Measurements from ENCODE around the gene INPP1. TPM values are rescaled to one million over a fixed set of nuclear protein-coding genes. Genes with fewer than 3 reads are reported as not detected.

The INPP1 gene
- total and polyA plus RNA-seq, 2 of the 8 experiments (the other 6 are each of a cell fraction or from before 2014, with no cell fraction given), result 0.88 to 3.0 TPM

DNA sequence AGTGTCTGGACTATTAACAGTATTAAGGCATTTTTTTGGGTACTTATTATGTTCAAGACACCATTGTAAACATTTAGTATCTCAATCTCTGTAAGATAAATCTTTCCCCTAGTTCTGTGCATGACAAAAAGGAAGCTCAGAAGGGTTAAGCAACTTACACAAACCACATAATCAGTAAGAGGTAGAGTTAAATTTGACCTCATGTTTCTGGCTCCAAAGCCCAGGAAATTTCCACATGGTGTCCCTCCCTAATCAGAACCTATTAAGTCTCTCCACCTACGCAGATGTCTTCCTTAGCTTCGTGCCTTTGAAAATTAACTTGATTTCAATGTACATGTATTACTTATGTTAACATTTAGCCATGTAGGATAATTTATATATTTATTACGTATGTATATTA lies 66.8 kb downstream of the INPP1 start (continued):
- TF ChIP-seq CEBPB (IDR thresholded peaks at IDR 0.05; ENCODE audit: low read depth, low read length) (no peak), KDM1A (IDR thresholded peaks at IDR 0.05; ENCODE audit: borderline replicate concordance, low read length) (no peak), SAP30 (IDR thresholded peaks at IDR 0.05; ENCODE audit: insufficient read depth, insufficient replicate concordance, low read length) (no peak), SIN3A (conservative IDR thresholded peaks at IDR 0.05 in 1 of 2, IDR thresholded peaks at IDR 0.05 in 1 of 2; ENCODE audit: low read depth in 1 of 2, low read length in 2 of 2) (no peak)

Data from H1 (cell line).